Neutrophil (primary cell): ENCODE measurements around the gene MAPK13.
A peak's percentile ranks its signal among the peaks of the same experiment; 100 is the strongest.

Experiments
- H3K27ac ChIP-seq: fragments of 200-600 bp; sonication (generic); 2 replicates; pipeline ENCODE4 v1.5.1; 2016; ENCODE audit warnings: mild to moderate bottlenecking, moderate library complexity
- H3K27me3 ChIP-seq: fragments of 200-600 bp; sonication (generic); 2 replicates; pipeline ENCODE4 v1.6.0; 2016; ENCODE audit warnings: mild to moderate bottlenecking
- H3K36me3 ChIP-seq: fragments of 200-600 bp; sonication (generic); 2 replicates; pipeline ENCODE4 v1.5.1; 2017
- H3K4me1 ChIP-seq, 2 experiments: fragments of 200-600 bp in 1 of 2; sonication (generic) in 1 of 2; 1 replicate in 1 of 2; 2 replicates in 1 of 2; pipeline versions ENCODE4 v1.5.1 to v1.6.1; 2013 to 2016; ENCODE audit warnings: low read depth in 1 of 2, low read length in 1 of 2, mild to moderate bottlenecking in 1 of 2, moderate library complexity in 1 of 2; ENCODE audit not compliant: control insufficient read depth in 1 of 2, insufficient read depth in 1 of 2
- H3K4me3 ChIP-seq, 2 experiments: fragments of 200-600 bp in 1 of 2; sonication (generic) in 1 of 2; 1 replicate in 1 of 2; 2 replicates in 1 of 2; pipeline ENCODE4 v1.5.1; 2013 to 2016; ENCODE audit warnings: low read depth in 1 of 2, low read length in 1 of 2, mild to moderate bottlenecking in 1 of 2, moderate library complexity in 1 of 2
- H3K9me3 ChIP-seq: fragments of 200-600 bp; sonication (generic); 2 replicates; pipeline ENCODE4 v1.5.1; 2016
- TF ChIP-seq, protein P1 (sequence below): fragments of 200-600 bp; sonication (generic); IDR thresholded peaks from 2 replicates; pipeline ENCODE4 v1.5.1; 2016; ENCODE audit warnings: antibody characterized with exemption

The MAPK13 gene

DNA sequence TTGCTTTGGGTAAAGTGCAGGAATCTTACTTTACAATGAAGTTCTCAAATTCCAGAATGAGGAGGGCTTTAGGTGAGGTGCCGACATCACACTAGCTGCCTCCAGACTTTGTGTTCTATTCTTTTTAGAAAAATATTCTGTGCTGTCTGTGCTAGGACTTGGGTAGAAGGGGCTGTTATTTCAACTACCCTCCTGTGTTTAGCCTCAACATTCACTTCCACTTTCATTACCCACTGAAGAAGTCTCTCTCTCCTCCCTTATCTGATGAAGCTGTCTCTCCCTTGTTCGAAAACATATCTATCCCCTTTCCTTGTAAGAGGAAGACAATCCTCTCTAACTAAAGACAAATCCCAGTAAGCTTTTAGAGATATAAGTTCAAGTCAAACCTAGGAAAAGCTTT, 41.3 kb downstream of the MAPK13 start:
- Histone ChIP-seq H3K27me3 (no peaks in the 10 kb centered on the region), H3K4me1 (no peaks in the 10 kb centered on the region), H3K9me3 (no peaks in the 10 kb centered on the region), H3K27ac (no peak overlapping the region), H3K36me3 (no peaks in the 10 kb centered on the region), H3K4me3 (no peak overlapping the region)
- TF ChIP-seq, protein P1, sequence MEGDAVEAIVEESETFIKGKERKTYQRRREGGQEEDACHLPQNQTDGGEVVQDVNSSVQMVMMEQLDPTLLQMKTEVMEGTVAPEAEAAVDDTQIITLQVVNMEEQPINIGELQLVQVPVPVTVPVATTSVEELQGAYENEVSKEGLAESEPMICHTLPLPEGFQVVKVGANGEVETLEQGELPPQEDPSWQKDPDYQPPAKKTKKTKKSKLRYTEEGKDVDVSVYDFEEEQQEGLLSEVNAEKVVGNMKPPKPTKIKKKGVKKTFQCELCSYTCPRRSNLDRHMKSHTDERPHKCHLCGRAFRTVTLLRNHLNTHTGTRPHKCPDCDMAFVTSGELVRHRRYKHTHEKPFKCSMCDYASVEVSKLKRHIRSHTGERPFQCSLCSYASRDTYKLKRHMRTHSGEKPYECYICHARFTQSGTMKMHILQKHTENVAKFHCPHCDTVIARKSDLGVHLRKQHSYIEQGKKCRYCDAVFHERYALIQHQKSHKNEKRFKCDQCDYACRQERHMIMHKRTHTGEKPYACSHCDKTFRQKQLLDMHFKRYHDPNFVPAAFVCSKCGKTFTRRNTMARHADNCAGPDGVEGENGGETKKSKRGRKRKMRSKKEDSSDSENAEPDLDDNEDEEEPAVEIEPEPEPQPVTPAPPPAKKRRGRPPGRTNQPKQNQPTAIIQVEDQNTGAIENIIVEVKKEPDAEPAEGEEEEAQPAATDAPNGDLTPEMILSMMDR, result no peak

DNA sequence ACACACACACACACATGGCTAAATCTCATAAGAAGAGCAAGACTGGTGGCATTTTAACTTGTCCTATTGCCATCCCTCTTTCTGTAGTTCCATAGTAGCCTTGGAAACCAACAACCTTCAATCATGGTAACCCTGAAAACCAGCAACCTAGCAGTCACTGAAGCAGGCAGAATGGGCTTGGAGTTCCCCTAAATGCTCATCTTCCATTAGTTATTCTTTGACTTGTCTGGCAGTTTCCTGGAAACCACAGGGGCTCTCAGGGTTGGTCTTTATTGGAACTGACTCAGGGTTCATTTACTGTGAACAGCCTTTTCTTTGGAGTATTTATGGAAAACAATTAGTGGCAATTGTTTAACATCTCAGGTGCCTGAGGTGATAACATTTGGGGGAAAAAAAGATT, 46.9 kb downstream of the MAPK13 start:
- no peaks in the 10 kb centered on the region for H3K4me1 ChIP-seq
- H3K9me3 ChIP-seq, result no peaks in the 10 kb centered on the region
- H3K27me3 ChIP-seq, result no peaks in the 10 kb centered on the region
- no peaks in the 10 kb centered on the region for H3K36me3 ChIP-seq
- no peak overlapping the region for H3K27ac ChIP-seq
- H3K4me3 ChIP-seq, result no peak overlapping the region
- TF ChIP-seq, protein P1, result no peak

DNA sequence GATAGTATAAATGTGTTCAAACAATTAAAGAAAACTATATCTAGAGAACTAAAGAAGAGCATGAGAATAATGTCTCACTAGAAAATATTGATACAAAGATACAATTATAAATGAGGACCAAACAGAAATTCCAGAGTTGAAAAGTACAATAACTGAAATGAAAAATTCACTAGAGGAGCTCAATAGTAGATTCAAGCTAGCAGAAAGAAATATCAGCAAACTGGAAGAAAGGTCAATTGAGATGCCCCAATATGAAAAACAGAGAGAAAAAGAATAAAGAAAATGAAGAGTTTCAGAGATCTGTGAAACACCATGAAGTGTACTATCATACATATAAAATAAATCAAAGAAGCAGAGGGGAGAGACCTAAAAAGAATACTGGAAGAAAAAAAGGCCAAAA, 48.2 kb downstream of the MAPK13 start:
- H3K4me1 ChIP-seq, result no peaks in the 10 kb centered on the region
- TF ChIP-seq, protein P1, result no peak

DNA sequence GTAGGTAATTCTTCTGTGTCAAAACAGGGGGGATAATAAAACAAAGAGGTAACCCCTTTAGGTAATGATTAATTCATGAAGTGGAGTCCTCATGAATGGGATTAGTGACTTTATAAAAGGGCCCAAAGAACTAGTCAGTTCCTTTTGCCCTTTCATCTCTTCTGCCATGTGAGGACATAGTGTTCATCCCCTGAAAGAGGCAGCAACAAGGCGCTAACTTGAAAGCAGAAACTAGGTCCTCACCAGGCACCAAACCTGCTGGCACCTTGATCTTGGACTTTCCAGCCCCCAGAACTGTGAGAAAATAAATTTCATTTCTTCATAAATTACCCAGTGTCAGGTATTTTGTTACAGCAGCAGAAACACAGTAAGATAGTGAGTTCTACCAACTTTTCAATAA, 49.8 kb downstream of the MAPK13 start:
- no peaks in the 10 kb centered on the region for H3K9me3 ChIP-seq
- H3K36me3 ChIP-seq, result no peaks in the 10 kb centered on the region
- TF ChIP-seq, protein P1, result no peak
- peaks cover 0 to 6% of the 10 kb centered on the region in 2 experiments for H3K4me1 ChIP-seq
- H3K27me3 ChIP-seq, result no peaks in the 10 kb centered on the region
- H3K4me3 ChIP-seq, result no peak overlapping the region
- no peak overlapping the region for H3K27ac ChIP-seq

More for the DNA sequence above, 48.2 kb downstream of the MAPK13 start:
- Histone ChIP-seq H3K36me3 (no peaks in the 10 kb centered on the region), H3K27ac (no peak overlapping the region), H3K4me3 (no peak overlapping the region), H3K9me3 (no peaks in the 10 kb centered on the region), H3K27me3 (no peaks in the 10 kb centered on the region)

DNA sequence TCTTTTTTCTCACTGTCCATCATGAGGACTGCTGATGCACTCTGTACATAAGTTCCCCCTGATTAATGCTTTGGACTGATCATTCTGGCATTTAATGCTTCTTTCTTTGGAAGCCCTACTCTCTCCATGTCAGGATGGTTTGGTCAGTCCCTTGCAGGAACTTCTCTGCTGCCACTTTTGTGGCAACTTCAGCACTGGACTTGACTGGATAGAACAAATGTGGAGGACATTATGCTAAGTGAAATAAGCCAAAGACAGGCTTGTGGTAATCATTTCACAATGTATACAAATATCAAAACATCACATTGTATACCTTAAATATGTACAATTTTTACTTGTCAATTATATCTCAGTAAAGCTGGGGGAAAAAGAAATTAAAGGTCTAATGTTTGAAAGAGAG, 54.0 kb downstream of the MAPK13 start:
- Histone ChIP-seq H3K4me1 (peaks cover 8 to 22% of the 10 kb centered on the region in 2 experiments), H3K27ac (no peak overlapping the region), H3K36me3 (no peaks in the 10 kb centered on the region), H3K4me3 (no peak overlapping the region), H3K9me3 (no peaks in the 10 kb centered on the region), H3K27me3 (no peaks in the 10 kb centered on the region)
- TF ChIP-seq, protein P1, result no peak

DNA sequence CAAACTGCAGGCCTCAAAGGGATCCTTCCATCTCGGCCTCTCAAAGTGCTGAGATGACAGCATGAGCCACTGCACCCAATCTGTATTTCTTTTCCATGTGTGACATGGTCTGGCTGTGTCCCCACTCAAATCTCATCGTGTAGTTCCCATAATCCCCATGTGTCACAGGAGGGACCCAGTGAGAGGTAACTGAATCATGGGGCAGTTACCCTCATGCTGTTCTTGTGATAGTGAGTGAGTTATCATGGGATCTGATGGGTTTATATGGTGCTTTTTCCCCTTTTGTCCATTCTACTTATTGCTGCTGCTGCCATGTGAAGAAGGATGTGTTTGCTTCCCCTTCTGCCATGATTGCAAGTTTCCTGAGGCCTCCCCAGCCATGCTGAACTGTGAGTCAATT, 55.9 kb downstream of the MAPK13 start:
- Histone ChIP-seq H3K4me3 (no peak overlapping the region), H3K9me3 (no peaks in the 10 kb centered on the region), H3K27ac (peak overlapping the region; percentile 11), H3K36me3 (no peaks in the 10 kb centered on the region), H3K4me1 (peaks cover 8 to 22% of the 10 kb centered on the region in 2 experiments), H3K27me3 (no peaks in the 10 kb centered on the region)
- TF ChIP-seq, protein P1, result no peak
